NCI-H526 treated with DMSO at 0.1 percent for 48 hours (cell line): ENCODE measurements around the gene SS18.

Experiments used
- DNase-seq: peaks from one replicate; lab custom pipeline; 2025; lab: John Stamatoyannopoulos, UW

Gene SS18

DNA sequence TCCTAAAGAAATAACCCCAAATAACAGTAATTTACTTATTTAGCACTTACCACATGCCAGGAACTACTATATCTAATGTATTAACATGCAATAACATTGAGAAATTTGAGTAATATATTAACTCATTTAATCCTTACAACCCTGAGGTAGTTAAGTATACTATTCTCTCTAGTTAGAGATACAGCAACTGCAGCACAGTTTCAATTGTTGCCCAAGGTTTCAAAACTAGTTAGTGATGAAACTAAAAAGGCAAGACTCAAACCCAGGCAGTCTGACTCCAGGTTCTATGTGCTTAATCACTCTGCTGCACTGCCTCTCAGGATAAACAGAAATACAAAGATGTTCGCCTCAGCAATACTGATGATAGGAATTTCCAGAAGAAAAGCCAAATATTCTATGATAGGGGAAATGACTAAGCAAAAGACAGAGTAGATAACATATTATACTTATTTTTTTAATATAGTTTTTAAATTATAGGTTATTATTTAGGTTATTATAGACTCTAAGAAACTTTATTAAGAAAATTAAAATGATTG, 88.0 kb downstream of the SS18 start:
- no peak for DNase-seq

DNA sequence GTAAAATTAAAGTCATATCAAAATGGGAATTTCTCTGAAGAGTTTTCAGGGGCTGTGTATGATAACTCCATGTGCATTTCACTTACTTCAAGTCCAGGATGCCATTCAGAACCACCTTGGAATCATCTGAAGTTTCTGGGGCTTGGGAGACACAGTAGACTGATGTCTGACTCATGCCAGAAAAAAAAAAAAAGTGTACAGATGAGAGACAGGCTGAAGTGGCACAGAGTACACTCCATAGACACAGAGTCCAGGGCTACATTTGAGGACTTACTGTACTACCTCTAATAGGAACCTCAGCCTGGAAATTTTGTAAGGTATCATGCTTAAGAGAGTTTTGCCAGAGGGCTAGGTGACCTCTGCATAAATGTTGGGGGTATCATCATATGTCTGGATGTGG, 92.0 kb downstream of the SS18 start:
- no peak for DNase-seq

DNA sequence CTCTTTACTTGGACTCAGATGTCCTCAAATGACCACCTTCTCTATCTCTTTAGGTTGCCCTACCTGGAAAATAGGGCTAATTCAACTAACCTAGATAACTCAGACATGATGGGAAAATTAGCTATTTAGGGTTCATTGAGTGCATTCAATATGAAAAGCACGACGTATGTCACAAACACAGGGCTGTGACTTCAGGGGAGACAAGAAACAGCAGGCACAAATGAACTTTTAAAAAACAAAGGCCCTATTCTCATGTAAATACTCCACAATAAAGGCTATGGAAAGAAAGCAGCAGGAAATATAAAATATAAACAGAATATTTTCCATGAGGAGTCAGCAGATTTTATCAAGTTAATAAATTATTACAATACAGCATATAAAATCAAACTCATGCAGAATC, 97.8 kb downstream of the SS18 start:
- no peak for DNase-seq

DNA sequence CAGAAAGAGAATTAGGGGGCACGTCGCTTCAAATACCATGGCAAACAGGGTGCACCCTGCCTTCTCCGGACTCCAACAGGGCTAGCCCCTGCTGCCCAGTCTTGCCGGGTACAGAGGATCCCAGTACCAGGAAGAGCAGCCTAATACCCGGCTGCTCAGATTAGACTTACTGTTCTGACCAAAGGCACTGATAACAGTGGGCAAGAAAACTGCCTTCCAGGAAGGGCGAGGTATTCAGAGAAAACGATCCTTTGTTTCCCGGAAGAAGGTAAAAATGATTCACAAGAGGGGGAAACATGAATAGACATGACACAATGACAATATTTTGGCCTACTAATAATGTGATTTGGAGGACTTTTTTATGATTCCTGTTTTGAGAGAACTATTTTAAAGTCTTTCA, 99.9 kb downstream of the SS18 start:
- DNase-seq: no peak

DNA sequence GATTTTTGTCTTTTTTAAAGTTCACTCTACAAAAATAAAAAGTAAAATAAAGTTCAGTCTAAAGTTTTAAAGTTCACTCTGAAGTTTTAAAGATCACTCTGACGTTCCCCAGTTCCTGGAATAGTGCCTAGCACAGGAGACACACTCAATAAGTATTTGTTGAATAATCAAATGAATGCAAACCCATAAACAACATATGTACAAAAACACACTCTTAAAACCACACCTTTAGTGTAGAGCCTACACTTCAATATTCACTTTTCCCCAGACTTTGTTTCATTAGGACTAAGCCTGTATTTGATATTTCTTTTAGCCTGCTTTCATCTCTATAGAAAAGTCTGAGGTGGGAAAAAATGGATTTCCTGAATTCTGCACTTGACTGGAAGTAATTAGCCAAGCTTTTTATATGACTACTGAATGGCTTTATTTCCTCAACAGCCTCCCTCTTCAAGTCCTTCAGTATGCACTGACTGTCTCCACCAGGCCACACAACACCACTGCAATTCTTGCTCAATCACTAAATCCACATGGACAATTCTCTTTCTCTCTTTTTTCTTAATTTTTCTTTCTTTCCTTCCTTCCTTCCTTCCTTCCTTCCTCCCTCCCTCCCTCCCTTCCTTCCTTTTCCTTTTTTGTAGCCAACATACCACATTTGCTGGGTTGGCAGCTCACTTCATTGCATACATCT, 104.6 kb downstream of the SS18 start:
- DNase-seq: no peak

DNA sequence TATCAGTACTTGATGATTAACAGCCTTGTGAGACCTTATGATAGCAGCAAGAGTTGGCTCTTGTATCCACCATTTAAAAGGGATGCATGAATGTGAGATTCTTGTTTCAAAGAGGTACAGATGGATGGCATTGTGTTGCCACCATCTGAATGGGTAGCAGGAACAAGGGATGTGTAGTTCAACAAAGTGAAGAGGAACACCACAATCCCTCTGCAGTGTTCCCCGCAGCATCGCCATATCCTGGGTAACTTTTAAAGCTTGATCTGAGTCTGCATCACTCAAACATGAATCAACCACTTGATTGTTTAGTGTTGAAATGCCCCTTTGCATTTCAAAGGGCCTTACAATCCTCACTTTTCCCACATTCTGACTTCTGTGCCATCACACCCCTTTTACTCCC, 106.7 kb downstream of the SS18 start:
- no peak for DNase-seq

DNA sequence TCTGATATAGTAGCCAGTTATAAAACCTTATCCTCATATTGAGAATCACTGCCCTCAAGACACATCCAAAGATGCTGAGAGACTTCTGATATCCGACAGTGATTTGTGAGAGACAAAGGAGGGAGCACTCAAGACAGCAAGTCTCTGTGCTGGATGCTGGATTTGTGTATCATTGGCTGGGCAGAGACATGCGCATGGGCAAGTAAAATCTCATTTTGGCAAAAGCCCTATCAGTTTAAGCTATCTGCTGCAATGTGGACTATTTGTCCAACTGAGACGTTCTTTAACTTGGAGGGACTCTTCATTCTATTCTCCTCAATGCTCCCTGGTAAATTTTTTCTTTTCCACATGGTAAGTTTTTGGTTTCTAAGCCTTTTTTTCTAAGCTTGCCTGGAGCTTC, 107.5 kb downstream of the SS18 start:
- DNase-seq: no peak

DNA sequence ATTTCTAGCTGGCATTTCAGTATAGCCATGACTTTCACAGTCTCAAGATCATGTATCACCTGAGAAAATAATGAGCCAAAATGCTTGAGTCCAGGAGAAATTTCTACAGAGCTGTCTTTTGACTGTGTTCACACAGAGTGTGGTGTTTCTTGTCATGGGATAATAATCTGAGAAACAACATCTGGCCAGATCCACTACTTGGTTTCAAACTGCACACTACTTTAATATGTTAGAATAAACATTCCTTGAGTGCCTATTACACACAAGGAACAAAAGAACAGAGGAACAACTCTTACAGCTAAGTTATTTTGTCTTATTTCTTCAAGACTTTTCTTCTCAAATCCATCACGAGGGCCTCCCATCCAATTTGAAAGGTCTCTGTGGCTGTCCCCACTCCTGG, 108.3 kb downstream of the SS18 start:
- no peak for DNase-seq

DNA sequence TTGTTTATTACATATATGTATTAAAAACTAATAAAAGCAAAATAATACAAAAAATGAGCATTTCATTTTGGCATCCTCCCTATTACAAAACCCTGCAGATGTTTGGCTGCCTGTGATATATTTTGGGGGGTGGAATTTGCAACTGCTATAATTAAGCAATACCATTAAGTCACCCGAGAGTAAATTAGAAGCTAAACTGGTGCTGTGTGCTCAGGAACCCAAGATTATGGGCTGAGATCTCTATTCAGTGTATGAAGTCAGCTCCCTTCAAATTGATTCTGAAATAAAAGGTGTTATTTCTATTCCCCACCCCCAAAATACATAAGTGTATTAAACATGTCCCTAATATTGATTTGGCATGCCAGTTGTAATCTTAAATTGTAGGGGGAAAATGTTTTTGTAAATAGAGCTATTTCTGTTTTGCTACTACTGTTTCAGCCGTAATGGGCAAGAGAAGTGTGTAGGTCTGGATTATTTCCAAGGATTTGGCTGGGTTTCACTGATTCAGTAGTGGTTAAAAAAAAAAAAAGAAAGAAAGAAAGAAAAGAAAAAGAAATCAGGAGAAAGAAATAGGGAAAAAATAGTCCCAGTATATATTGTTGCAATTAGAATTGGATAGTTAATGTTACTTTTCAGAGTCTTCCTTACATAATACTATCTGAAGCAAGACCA, 110.9 kb downstream of the SS18 start:
- no peak for DNase-seq

DNA sequence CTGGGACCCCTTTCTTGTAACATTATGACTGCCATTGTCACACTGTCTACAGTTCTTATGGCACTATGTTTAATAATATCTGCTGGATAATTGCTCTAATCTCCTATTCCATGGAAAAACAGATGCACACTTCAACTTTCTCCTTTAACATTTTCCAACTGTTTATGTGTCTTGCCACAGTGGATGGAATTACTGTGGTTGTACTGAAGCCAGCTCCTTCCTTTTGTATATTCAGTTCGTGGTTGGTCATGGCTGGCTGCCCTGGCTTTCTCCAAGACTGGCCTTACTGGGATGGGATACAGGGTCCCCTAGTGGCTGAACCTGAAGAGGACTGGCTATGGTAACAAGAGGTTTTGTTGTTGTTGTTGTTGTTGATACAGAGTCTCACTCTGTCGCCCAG, 113.9 kb downstream of the SS18 start:
- DNase-seq: no peak

DNA sequence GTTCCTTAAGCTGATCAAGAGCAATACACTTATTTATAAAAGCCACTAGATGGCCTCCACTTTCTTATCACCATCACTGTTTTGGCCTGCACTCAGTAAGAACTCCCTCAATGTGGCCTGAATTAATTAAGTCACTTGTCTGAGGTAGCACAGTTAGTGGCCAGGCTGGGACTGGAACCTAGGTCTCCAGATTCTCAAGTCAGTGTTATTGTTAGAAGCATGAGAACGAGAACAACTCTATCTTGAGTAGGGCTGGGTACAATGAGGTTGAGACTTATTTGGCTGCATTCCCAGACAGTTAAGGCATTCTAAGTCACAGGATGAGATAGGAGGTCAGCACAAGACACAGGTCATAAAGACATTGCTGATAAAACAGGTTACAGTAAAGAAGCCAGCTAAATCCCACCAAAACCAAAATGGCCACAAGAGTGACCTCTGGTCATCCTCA, 115.8 kb downstream of the SS18 start:
- DNase-seq: no peak
